ENCODE results near the gene ZSCAN22.

Gene ZSCAN22

DNA sequence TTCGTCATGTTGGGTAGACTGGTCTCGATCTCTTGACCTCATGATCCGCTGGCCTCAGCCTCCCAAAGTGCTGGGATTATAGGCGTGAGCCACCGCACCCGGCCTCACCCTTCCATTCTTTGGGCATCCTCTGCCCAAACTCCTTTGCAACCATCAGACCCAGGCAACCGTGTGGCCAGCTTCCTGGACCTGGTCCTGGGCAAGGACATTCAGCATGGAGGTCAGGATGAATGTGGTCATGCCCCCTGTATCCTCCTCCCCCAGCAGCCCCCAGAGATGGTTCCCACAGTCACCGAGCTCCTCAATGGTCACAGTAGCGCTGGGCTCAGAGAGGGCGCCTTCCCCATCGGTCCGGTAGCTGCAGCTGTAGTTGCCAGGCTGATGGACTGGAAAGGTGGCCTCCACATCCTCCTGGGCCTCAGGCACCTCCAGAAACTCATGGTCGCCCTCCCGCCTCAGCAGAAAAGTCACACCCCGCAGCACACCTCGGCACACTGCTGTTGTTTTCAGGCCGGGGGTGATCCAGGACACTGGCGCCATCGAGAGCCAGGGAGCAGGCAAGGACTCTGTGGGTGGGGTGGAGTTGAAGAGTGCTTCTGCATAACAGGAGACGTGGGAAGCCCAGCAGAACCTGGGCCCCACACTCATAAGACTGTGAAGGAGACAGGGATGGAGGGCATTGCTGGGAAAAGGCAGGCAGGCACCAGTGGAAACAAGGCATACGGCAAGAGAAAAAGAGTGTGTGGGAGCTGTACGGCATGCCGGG, 25.4 kb downstream of the ZSCAN22 start:
- no peak for DNase-seq (ENCODE audit: low read depth)
- TF ChIP-seq, protein P1, sequence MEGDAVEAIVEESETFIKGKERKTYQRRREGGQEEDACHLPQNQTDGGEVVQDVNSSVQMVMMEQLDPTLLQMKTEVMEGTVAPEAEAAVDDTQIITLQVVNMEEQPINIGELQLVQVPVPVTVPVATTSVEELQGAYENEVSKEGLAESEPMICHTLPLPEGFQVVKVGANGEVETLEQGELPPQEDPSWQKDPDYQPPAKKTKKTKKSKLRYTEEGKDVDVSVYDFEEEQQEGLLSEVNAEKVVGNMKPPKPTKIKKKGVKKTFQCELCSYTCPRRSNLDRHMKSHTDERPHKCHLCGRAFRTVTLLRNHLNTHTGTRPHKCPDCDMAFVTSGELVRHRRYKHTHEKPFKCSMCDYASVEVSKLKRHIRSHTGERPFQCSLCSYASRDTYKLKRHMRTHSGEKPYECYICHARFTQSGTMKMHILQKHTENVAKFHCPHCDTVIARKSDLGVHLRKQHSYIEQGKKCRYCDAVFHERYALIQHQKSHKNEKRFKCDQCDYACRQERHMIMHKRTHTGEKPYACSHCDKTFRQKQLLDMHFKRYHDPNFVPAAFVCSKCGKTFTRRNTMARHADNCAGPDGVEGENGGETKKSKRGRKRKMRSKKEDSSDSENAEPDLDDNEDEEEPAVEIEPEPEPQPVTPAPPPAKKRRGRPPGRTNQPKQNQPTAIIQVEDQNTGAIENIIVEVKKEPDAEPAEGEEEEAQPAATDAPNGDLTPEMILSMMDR (IDR thresholded peaks at IDR 0.05; ENCODE audit: low read length, missing control alignments): no peak
- H3K4me3 ChIP-seq (replicated peaks; ENCODE audit: low read depth, low read length): no peak overlapping the region

DNA sequence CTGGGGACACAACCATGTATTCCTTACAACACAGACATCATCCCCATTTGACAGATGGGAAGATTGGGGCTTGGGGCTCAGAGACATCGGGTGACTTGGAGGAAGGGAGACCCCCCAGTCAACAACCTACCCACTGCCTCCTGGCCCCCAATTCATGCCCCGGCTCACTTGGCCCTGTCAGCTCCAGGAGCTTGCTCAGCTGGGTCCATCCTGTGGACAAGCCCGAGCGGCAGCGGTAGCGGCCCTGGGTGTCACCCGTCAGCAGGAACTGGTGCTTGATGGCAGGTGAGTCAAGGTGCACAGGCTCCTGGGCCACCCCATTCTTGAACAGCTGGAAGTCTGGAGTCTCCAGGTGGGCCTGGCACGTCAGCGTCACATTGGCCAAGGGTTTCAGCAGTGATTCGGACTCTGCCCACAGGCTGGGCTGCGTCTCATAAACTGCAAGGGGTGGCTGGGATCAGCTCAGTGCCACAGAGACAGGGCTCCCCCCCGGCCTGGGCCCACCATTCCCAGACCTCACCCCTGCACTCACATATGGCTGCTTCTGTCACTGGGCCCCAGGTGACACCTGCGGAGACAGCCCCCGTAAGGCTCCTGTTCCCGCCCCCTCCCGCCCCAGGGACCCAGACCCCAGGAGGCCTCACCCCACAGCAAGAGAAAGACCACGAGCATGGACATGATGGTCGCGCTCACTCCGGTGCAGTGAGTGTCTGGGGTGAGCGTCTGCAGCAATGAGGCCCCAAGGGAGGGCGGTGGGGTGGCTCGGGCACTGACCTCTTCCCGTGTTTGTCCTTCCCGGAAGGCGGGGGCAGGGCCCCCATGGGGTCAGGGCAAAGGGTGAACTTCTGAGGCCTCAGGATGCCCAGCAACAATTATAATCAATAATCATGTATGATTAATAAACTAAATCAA, 26.2 kb downstream of the ZSCAN22 start, which contains the start of gene A1BG:
TSS of gene A1BG (minus strand) at position 733 of the 912 bp plus-strand sequence. CDS start at position 678, 55 bp downstream.
- H3K4me3 ChIP-seq (replicated peaks; ENCODE audit: low read depth, low read length): no peak within 1 kb of the TSS
- DNase-seq (ENCODE audit: low read depth): no peak
- TF ChIP-seq, protein P1 (IDR thresholded peaks at IDR 0.05; ENCODE audit: low read length, missing control alignments): no peak

DNA sequence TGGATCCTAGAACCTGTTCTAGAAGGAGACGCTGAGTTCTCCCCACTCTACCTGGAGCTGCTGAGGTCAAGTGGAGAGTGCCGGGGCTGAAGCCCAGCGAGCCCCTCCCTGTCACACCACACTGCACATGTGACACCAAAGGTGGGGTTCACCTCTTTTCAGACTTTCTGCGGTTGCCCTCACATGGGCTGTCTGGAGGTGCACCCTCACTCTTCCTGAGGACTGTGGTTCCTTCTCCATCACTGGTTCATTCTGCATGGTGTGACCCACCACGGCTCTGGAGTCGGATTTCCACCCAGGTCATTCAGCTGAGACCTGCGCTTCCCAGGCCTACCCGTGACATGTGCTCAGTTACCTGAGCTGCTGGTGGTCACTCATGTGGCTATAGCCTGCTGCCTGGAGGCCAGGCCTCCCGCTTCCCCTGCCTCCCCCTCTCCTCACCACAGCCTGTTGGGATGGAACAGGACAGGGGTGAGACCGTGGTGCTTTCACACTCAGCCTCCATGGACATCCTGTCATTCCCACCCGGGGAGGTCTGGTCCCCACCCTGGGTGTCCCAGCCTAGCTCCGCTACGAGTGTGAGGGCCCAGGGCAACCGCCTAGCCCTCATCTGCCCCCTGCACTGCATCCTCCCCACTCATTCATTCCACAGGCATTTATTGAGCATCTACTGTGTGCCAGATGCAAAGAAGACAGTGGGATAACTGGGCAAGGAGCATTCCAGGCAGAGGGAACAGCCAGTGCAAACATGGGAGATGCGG, 27.1 kb downstream of the ZSCAN22 start:
- TF ChIP-seq, protein P1 (IDR thresholded peaks at IDR 0.05; ENCODE audit: low read length, missing control alignments): no peak

DNA sequence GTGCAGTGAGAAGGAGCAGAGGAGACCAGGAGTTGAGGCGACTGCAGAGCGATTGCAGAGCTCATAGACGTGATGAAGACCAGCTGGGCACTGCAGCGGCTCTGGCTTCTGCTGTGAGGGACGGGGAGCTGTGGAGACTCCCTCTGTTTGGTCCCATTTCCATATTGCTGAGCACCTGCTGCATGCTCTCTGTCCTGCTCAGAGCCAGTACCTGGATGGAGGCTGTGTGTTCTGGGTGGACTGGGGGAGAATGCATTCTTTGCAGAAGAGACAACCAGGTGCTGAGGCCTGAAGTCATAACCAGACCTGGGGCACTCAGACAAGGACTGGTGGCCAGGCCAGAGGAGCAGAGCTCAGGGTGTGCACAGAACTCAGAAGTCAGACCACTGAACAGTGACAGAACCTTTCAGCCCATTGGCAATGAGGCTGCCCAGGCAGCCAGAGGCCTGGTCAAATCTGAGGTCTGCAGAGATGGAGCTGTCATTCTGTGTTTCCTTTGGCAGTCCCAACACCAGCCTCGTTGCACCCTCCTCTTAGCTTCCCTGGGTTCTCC, 27.8 kb downstream of the ZSCAN22 start:
- TF ChIP-seq, protein P1 (IDR thresholded peaks at IDR 0.05; ENCODE audit: low read length, missing control alignments): no peak

More for the DNA sequence above, 27.1 kb downstream of the ZSCAN22 start:
- no peak overlapping the region for H3K4me3 ChIP-seq (replicated peaks; ENCODE audit: low read depth, low read length)
- DNase-seq (ENCODE audit: low read depth): no peak

DNA sequence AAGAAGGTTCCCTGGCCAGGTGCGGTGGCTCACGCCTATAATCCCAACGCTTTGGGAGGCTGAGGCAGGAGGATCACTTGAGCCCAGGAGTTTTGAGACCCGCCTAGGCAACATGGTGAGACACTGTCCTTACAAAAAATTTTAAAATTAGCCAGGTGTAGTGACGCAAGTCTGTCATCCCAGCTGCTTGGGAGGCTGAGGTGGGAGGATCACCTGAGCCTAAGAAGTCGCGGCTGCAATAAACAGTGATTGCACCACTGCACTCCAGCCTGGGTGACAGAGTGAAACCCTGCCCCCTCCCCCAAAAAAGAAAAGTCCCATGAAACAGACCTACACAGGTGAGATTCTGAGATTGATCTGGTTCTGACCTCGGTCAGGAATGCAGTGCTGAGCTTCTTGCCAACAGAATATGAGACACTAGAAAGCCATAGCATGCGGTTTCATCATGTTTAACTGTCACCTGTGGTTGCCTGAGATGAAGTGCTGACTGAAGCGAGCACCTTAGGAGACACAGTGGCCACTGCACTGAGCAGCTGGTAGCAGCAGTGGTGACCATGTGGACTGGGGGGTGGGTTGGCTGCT, 28.5 kb downstream of the ZSCAN22 start:
- H3K4me3 ChIP-seq (replicated peaks; ENCODE audit: low read depth, low read length): no peak overlapping the region
- DNase-seq (ENCODE audit: low read depth): no peak

More for the DNA sequence above, 27.8 kb downstream of the ZSCAN22 start:
- H3K4me3 ChIP-seq (replicated peaks; ENCODE audit: low read depth, low read length): no peak overlapping the region
- DNase-seq (ENCODE audit: low read depth): no peak

More for the DNA sequence above, 28.5 kb downstream of the ZSCAN22 start:
- TF ChIP-seq, protein P1 (IDR thresholded peaks at IDR 0.05; ENCODE audit: low read length, missing control alignments): no peak
